GM19397 (cell line): Measurements from ENCODE around the gene CLSTN1.

Source experiments
- ATAC-seq: cut with Tn5 transposase; IDR thresholded peaks from one replicate; pipeline ENCODE4 v1.9.1; 2021; ENCODE audit warnings: mild to moderate bottlenecking, moderate library complexity; ENCODE audit not compliant: unreplicated experiment

CLSTN1 gene

DNA sequence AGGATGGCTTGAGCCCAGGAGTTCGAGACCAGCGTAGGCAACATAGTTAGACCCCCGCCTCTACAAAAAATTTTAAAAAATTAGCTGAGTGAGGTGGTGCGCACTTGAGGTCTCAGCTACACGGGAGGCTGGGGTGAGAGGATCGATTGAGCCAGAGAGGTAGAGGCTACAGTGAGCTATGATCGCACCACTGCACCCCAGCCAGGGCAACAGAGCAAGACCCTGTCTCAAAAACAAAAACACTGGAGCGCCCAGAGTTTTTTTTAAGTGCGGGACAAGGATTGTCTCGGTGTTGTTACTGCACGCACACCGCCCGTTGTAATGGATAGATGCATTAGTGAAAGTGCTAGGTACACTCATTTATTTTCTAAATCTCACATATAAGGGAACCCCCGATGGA, 135.2 kb downstream of the CLSTN1 start:
- ATAC-seq, result no peak

- ATAC-seq, result no peak
Observed at GRCh38 chr1:9687874-9688582, 135.7 kb downstream of the CLSTN1 start.

GRCh38 chr1:9687120-9687873, 136.5 kb downstream of the CLSTN1 start:
- no peak for ATAC-seq

DNA sequence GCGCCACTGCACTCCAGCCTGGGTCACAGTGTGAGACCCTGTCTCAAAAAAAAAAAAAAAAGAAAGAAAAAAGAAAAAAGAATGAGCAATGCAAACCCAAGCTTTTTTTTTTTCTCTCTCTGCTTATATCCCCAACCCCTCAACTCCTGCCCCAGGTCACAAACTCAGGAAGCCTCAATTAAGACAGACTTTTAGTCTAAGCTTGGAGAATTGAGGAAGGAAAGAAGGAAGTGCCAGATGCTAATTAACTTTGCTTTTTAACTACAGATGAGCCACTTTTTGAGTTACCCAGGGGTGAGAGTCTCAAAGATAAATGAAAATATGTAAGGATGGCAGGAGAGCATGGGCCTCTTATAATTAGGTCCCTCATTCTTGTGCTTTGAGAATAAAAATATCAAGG, 139.0 kb downstream of the CLSTN1 start:
- no peak for ATAC-seq

DNA sequence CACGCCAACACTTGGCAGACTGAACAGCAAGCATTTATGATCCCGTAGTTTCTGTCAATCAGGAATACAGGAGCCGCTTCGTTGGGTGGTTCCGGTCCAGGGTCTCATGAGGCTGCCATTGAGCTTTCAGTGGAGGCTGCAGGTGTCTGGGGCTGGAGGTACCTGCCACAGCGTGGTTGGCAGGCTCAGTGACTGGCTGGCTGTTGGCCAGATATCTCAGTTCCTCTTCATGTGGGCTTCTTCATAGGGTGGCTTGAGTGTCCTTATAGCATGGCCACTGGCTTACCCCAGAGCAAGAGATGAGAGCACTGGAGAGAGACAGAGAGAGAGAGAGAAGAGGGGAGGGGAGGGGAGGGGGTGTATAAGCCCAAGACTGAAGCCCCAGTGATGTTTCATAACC, 142.9 kb downstream of the CLSTN1 start:
- no peak for ATAC-seq

GRCh38 chr1:9680091-9680490, 143.7 kb downstream of the CLSTN1 start:
- ATAC-seq, result no peak
